ENCODE measurements around the gene INPP5F. TPM values are rescaled to one million over a fixed set of nuclear protein-coding genes. Genes with fewer than 3 reads are reported as not detected.

Gene INPP5F
- polyA plus RNA-seq, 1 donor (not counting 4 experiments of a cell fraction or from before 2014, with no cell fraction given) = 21.1 TPM

- H3K9me3 ChIP-seq (ENCODE audit: control insufficient read depth, low read depth, low read length) = no peaks in the 10 kb centered on the region
- no peaks in the 10 kb centered on the region for H4K20me1 ChIP-seq (ENCODE audit: control insufficient read depth, extremely low read depth, insufficient read depth, low read length)
- H2AFZ ChIP-seq (ENCODE audit: control insufficient read depth, low read length) = no peak overlapping the region
- H3K79me2 ChIP-seq (ENCODE audit: control insufficient read depth, insufficient read depth, low read length) = peaks cover 15% of the 10 kb centered on the region
- peaks cover 15% of the 10 kb centered on the region for H3K4me1 ChIP-seq (ENCODE audit: control insufficient read depth, extremely low read depth, insufficient read depth, low read length)
- peaks cover 0 to 1% of the 10 kb centered on the region in 2 experiments for H3K36me3 ChIP-seq (ENCODE audit: control insufficient read depth in 2 of 2, extremely low read depth in 1 of 2, insufficient read depth in 2 of 2, low read length in 2 of 2)
- DNase-seq (ENCODE audit: low read depth, low spot score) = no peak
- H3K27me3 ChIP-seq (ENCODE audit: control insufficient read depth, extremely low read depth, insufficient read depth, low read length) = no peaks in the 10 kb centered on the region
- TF ChIP-seq CTCF (optimal IDR thresholded peaks at IDR 0.05 in 1 of 3, IDR thresholded peaks at IDR 0.05 in 1 of 3, conservative IDR thresholded peaks at IDR 0.05 in 1 of 3; ENCODE audit: extremely low read depth in 1 of 3, insufficient read depth in 2 of 3, low read length in 3 of 3) (no peak), EZH2 (IDR thresholded peaks at IDR 0.05; ENCODE audit: low read length) (no peak)
- no peaks in the 10 kb centered on the region for H3K9me1 ChIP-seq (ENCODE audit: control insufficient read depth, extremely low read depth, insufficient read depth, low read length)
- no peak for FAIRE-seq
- H3K4me3 ChIP-seq (ENCODE audit: control insufficient read depth in 2 of 3, extremely low read depth in 1 of 3, insufficient read depth in 2 of 3, low read depth in 1 of 3, low read length in 3 of 3) = no peak overlapping the region
- no peak overlapping the region for H3K9ac ChIP-seq (ENCODE audit: control insufficient read depth, extremely low read depth, insufficient read depth, low read length)
- H3K27ac ChIP-seq (ENCODE audit: control insufficient read depth, insufficient read depth, low read length) = no peak overlapping the region
- dilution Hi-C loops (cut with MboI; ENCODE audit: extremely low pct_ligation_motif_present, low sequenced_read_pairs) = no loop called here
- H3K4me2 ChIP-seq (ENCODE audit: control insufficient read depth, extremely low read depth, insufficient read depth, low read depth, low read length) = no peak overlapping the region
These were observed 34.0 kb downstream of the INPP5F start for GRCh38 chr10:119759832-119760231.

- DNase-seq (ENCODE audit: low read depth, low spot score) (no peak), FAIRE-seq (peak; percentile 32)
- TF ChIP-seq CTCF (optimal IDR thresholded peaks at IDR 0.05 in 1 of 3, IDR thresholded peaks at IDR 0.05 in 1 of 3, conservative IDR thresholded peaks at IDR 0.05 in 1 of 3; ENCODE audit: extremely low read depth in 1 of 3, insufficient read depth in 2 of 3, low read length in 3 of 3) (no peak), EZH2 (IDR thresholded peaks at IDR 0.05; ENCODE audit: low read length) (no peak)
- Histone ChIP-seq H3K9me1 (ENCODE audit: control insufficient read depth, extremely low read depth, insufficient read depth, low read length) (no peaks in the 10 kb centered on the region), H4K20me1 (ENCODE audit: control insufficient read depth, extremely low read depth, insufficient read depth, low read length) (no peaks in the 10 kb centered on the region), H3K79me2 (ENCODE audit: control insufficient read depth, insufficient read depth, low read length) (peaks cover 12% of the 10 kb centered on the region), H3K4me3 (ENCODE audit: control insufficient read depth in 2 of 3, extremely low read depth in 1 of 3, insufficient read depth in 2 of 3, low read depth in 1 of 3, low read length in 3 of 3) (no peak overlapping the region), H3K4me1 (ENCODE audit: control insufficient read depth, extremely low read depth, insufficient read depth, low read length) (peaks cover 15% of the 10 kb centered on the region), H3K9me3 (ENCODE audit: control insufficient read depth, low read depth, low read length) (no peaks in the 10 kb centered on the region), H2AFZ (ENCODE audit: control insufficient read depth, low read length) (no peak overlapping the region), H3K27me3 (ENCODE audit: control insufficient read depth, extremely low read depth, insufficient read depth, low read length) (no peaks in the 10 kb centered on the region), H3K9ac (ENCODE audit: control insufficient read depth, extremely low read depth, insufficient read depth, low read length) (no peak overlapping the region), H3K36me3 (ENCODE audit: control insufficient read depth in 2 of 2, extremely low read depth in 1 of 2, insufficient read depth in 2 of 2, low read length in 2 of 2) (peaks cover 0 to 1% of the 10 kb centered on the region in 2 experiments), H3K27ac (ENCODE audit: control insufficient read depth, insufficient read depth, low read length) (no peak overlapping the region), H3K4me2 (ENCODE audit: control insufficient read depth, extremely low read depth, insufficient read depth, low read depth, low read length) (peak overlapping the region; percentile 22)
- dilution Hi-C loops (cut with MboI; ENCODE audit: extremely low pct_ligation_motif_present, low sequenced_read_pairs) = no loop called here
These were observed 35.3 kb downstream of the INPP5F start for GRCh38 chr10:119761106-119761505.
